Measurements from ENCODE around the gene ITGB1. TPM values are rescaled to one million over a fixed set of nuclear protein-coding genes. Genes with fewer than 3 reads are reported as not detected.

The ITGB1 gene
- total and polyA plus RNA-seq, 2 of the 8 experiments (the other 6 are each of a cell fraction or from before 2014, with no cell fraction given): 82.7 to 321 TPM

GRCh38 chr10:32970910-32971309 is 12.9 kb upstream of the ITGB1 start (continued):
- TF ChIP-seq ATF2 (IDR thresholded peaks at IDR 0.05; ENCODE audit: low read length): no peak
- no peak for TF ChIP-seq EZH2 (IDR thresholded peaks at IDR 0.05; ENCODE audit: low read depth, low read length, severe bottlenecking)
- no peak for TF ChIP-seq GABPA (IDR thresholded peaks at IDR 0.05; ENCODE audit: borderline replicate concordance, insufficient read depth, low read length)

All from H1 (cell line).